NCI-H748 treated with DMSO at 0.1 percent for 48 hours (cell line): Measurements from ENCODE around the gene BRD7.

Experiments used
- DNase-seq: peaks from one replicate; lab custom pipeline; 2025; lab: John Stamatoyannopoulos, UW

BRD7 gene

DNA sequence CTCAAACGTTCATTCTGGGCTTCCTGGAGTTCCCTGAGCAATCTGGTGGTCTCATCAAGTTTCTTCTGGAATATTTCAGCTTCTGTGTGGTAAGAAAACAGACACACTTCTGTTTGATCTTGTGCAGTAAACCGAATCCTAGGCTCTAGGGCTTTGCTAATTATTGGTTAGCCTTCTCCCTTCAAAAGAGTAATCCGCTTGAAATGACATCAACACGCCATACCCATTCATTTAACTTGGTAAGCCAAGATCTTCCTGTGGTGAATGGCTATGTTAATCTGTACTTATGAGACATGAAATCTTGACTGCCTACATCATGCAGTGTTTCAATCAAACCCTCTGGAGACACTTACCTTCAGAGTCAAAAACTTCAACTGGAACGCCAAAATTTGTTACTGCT, 48.5 kb downstream of the BRD7 start:
- DNase-seq = no peak

DNA sequence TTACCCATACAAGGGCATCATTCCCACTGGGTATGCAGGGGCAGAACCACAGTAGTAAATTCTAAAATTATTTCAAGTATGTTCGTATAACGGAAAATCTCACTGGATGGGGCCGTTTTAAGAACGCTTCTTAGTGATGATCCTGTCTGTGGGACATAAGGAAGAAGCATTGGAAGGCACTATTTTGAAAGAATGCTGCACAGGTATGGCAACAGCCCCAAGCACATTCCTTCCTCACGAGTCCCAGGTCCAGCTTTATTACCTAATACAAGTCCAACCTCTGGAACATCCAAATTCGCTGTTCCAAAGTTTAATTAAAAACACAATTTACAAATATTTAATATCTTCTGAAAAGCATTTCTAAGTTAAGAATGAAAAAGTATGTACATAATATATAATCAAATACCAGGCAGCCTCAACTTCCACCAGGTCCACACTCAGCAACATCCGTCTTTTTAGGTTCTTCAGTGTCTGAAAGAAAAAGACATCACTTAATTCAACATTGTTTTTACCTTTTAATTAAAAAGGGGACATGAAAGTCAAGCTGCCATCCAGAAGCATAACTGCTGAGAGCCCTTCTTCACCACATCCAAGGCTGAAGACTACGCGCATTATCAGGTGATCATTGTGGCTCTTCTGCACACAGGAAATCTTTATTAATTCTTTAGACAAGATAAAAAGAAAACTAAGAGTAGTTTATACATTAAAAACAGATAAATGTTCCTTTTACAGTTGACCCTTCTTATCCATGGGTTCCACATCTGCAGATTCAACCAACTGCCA, 49.8 kb downstream of the BRD7 start:
- no peak for DNase-seq

DNA sequence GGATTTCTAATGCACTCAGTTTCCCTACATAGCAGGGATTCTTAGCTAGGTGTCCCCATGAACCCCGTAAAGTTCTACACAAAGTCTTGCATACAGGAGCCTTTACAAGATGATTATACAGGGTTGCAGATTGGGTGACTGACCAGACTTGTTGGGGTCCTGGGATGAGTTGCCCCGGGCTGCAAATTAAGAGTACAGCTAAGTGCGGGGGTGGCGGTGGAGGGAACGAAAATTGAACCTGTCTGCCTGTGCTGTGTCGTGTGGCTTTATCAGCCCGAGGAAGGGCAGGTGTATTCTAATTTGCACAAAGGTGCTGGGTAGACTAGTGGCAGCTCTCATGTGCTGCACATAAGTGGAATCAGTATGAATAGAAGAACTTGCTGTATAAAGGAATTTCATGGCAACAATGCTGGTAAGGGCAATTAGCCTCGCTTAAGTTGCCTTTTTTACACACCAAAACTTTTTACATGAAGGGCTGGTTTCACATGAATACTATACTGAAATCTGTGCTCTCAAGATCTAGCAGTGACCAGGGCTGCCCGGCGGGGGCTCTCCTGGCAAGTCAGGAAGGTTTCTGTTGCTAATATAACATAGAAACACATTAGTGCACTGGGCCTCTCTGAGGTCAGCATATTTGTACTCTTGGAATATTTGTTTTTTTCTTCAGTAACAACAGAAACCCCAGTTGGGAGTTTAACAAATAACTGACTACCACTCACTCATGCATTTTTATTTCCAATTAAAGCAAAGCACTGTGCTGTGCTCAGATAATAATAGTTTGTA, 51.7 kb downstream of the BRD7 start:
- no peak for DNase-seq

DNA sequence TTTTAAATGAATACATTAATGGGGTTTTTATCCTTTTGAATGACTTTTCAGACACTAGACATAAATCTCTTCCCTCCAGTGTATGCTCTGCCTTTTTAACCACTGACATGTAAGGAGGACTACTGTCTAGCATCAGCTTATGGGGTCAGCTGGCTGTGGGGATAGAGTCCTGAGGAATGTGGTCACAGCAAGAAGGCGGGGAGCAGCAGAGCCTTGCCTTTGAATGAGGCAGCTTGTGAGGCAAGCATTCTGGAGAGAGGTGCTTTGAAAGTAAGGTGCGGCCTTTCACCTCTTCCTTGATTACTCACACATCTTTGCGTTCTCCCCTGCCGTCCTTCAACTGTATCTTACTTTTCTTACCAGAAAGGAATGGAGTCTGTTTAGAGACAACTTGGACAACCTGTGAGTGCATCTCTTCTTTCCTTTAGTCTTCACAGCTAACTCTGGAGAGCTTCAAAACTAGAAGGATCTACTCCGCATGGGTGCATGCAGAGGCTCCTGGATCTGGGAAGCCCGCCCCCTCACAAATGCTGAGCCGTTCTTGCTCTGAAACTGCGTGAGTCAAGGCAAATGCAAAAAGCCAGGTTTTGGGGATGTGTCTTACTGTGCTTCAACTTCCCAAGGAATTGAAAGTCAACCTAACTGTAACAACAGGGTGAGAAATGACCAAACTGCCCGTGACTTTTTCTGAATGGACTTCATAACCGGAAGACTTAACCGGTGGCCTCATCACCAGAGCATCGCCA, 52.5 kb downstream of the BRD7 start:
- DNase-seq = no peak

DNA sequence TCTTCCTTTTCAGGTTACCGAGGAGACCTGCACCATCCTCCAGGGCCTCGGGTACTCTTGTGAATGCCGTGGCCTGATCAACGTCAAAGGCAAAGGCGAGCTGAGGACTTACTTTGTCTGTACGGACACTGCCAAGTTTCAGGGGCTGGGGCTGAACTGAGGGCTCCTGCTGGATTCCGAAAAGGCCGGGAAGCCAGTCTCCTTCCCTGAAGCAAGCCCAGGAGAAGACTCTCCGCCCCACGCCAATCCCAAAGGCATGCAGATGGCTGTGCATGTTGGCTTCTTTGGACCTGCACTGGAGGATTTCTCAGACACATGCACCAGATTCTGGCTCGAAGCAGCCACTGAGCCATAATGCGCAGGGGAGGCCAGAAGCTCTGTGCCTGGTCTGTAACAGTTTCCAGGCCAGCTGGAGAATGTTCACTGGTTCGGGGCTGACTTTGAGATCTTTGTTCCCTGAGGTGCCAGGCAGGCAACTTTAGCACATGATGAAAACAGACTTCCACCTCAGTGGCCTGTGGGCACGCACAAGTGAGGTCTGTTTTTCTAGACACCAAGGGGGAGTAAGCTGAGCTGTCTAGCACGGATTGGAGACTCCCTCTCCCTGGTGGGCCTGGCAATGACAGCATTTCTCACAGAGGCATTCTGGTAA, 53.3 kb downstream of the BRD7 start:
- DNase-seq = no peak

DNA sequence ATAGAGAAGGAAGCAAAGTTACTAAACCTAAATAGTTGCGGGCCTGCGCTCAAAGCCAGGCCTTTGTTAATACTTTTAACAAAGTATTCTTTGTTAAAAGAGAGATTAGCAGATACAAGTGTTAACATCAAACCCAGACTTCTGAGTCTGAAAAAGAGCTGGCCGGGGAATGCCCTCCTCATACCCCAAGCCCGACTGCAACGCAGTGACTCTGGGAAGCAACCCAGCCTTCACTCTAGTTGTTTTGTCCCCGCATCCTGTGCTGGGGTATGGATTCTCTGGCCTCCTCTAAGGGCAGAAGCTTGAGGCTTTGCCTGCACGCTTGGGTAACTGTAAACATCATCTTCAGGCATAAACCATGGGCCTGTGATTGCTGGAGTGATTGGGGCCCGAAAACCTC, 54.1 kb downstream of the BRD7 start:
- DNase-seq = no peak

DNA sequence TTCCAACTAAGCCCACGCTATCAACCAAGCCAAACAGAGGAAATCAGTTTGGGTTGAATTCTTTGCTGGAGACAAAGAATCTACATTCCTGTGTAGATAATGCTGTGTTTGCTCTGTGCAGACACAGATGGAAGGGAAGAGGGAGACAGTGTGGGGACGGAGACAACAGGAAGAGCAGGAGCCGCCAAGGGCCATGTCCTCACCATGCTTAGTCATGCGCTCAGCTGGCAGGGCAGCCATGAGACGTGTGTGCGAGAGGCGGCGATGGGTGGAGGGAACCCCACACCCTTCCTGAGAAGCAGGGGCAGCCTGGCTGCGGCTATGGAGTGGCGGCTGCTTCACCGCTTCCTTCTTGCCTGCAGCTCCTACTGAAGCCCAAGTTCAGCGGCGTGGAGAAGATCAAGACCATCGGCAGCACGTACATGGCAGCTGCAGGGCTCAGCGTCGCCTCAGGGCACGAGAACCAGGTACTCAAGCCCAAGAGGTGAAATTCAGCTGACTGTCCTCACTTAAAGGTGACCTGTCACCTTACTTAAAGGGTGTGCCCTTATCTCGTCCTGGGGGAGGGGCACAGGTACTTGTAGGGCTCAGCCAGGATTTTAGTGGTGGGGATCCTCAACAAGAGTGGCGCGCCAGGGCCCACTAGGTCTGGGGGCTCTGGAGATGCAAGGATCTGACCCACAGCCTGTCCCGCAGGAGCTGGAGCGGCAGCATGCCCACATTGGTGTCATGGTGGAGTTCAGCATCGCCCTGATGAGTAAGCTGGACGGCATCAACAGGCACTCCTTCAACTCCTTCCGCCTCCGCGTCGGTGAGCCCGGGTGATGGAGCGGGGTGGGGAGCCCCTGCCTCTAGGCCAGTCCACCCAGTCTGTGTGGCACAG, 55.0 kb downstream of the BRD7 start:
- no peak for DNase-seq

DNA sequence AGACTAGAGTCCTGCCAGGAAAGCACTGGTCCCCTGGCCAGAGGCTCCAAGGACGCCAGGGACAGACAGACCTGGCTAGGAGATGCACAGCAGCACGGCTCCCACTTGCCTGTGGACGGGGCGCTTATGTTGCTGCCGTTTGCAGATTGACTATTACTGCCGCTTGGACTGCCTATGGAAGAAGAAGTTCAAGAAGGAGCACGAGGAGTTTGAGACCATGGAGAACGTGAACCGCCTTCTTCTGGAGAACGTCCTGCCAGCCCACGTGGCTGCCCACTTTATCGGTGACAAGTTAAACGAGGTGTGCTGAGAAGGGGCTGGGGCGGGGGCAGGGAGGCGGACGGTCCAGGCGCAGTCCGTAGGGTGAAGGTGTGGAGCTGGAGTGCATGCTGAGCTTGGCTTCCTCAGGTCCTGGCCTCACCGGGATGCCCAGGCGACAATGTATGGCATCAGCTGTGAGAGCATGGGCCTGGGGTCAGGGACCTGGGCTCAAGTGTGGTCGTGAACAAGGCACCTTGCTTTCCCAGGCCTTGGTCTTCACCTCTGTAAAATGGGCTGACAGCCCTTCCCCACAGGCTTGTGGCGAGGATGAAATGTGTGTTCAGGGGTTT, 56.8 kb downstream of the BRD7 start:
- no peak for DNase-seq

DNA sequence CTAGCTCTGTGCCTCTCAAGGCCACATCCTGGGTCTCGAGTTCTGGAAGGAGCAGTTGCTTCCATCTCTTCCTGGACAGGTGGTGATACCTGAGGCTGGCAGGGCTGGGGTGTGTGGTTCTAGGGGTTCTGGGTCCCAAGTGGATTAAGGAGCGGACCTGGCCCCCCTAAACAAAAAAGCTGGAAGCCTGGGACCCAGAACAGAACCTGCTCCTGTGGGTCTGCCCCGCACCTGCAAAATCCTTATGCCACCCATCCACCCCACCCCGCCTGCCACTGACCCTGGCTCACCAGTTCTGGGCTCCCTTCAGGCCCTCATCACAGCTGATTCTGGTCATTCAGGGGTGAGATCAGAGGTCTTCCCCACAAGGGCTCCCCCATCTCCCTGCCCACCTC, 57.7 kb downstream of the BRD7 start:
- no peak for DNase-seq

DNA sequence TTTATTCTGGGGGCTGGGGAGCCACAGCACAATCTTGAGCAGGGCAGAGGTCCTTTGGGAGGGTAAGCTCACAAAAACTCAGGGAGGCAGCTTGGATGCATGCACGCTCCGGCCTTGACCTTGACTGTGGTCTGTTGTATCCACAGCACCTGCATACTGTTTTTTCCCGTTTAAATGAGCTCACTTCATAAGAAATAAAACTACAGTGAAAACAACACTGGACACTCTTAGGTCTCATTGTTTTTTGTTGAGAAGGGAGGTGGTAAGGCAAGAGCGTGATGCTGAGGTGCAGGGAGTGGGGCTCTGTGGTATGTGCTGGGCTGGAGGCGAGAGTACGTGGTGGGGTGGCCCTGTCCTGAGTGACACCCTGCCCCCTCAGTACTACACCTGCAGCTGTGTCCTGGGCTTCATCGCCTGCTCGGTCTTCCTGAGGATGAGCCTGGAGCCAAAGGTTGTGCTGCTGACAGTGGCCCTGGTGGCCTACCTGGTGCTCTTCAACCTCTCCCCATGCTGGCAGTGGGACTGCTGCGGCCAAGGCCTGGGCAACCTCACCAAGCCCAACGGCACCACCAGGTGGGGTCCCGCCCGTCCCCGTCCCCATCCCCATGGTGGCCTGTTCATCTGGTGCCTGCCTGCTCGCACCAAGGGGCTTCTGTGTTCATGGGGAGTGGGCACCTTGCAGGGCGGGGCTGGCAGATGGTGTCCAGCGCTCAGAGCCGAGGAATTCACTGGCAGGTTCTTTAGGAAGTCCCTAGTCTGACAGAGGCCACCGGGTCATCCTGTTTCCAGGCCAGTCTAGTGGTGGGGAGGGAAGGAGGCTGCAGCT, 58.3 kb downstream of the BRD7 start:
- DNase-seq = no peak

DNA sequence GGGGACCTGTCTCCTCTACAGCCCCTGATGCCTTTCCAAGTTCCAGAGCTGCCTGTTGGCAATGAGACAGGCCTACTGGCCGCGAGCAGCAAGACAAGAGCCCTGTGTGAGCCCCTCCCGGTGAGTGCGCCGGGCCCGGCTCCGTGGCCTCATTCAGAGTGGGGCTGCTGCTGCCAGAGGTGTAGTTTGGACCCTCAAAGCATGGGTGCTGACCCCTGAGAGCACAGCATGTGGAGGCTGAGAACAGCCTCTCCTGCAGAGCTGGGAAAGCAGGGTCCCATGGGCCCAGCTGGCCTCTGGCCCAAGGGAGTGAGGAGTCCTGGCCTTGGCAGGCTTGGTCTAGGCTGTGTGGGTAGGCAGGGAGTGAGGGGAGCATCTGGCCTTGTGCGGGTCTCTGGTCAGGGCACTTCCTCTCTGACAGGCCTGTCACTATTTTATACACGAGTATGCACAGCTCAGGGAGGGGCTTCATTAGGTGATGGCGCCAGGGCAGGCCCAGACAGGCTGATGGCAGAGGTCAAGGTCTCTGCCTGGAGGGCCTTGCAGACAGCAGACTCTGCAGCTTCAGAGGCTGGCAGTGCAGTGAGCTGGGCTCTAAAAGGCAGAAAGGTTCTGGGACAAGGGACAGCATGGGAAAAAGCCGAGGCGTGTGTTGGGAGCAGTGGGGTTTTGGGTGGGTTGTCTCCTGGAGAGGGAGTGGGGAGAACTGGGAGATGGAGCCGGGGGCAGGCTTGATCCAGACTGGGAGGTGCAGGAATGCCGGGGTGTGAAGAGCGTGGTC, 59.1 kb downstream of the BRD7 start:
- DNase-seq = no peak

DNA sequence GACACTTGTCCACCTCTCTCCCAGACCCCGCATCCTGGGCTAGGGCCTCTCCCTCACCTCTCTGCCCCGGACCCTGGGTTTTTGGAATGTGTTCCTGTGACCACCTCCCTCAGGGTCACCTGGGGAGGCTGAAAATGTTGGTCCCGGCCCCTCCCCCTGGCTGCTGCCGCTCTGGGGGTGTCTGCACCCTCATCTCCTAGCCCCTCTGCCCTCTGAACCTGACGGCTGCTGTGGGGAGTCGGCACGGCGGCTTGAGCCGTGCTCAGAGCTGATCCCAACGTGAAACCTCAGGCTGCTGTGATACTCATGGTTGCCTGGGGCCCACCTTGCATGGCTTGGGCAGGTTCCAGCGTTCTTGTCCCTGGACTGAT, 59.6 kb downstream of the BRD7 start:
- no peak for DNase-seq

DNA sequence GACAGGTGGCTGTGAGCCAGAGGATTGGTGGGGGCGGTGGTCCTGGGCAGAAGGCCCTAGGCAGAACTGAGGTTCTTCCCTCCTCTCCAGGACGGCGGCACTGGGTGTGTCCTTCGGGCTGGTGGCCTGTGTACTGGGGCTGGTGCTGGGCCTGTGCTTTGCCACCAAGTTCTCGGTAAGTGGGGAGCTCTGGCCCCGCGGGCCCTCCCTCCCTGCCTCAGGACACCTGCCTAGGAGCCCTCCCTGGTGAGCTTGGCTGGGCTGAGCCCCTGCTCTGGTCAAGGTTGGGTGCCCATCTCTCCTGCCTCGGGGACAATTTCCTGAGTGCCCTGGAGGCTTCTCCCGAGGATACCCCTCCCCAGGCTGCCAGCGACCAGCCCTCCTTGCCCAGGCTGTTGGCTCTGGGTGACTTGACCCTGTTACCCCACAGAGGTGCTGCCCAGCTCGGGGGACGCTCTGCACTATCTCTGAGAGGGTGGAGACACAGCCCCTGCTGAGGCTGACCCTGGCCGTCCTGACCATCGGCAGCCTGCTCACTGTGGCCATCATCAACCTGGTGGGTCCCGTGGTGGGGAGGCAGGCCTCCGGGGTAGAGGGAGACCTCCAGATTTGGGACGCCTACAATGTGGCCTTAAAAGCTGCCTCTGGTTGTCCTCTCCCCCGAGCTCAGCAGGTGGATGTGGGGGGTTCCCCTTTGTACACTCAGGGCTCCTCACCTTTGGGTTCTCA, 60.4 kb downstream of the BRD7 start:
- no peak for DNase-seq

DNA sequence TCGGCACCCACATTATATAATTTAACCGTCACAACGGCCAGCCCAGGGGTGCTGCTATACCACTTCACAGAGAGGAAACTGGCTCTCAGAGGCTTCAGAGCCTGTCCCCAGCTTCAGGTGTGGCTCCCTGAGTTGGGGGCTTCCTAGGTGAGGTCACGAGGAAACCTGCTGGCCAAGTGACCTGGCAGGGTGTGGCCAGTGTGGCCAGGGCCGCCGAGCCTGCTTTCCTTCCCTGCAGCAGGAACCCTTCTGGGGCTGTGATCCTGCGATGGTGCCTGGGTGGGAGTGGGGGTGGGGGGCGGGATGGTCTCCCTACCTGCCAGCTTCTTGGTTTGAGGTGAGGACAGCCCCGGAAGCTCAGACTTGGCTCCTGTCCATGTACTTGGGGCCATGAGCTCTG, 62.5 kb downstream of the BRD7 start:
- no peak for DNase-seq

DNA sequence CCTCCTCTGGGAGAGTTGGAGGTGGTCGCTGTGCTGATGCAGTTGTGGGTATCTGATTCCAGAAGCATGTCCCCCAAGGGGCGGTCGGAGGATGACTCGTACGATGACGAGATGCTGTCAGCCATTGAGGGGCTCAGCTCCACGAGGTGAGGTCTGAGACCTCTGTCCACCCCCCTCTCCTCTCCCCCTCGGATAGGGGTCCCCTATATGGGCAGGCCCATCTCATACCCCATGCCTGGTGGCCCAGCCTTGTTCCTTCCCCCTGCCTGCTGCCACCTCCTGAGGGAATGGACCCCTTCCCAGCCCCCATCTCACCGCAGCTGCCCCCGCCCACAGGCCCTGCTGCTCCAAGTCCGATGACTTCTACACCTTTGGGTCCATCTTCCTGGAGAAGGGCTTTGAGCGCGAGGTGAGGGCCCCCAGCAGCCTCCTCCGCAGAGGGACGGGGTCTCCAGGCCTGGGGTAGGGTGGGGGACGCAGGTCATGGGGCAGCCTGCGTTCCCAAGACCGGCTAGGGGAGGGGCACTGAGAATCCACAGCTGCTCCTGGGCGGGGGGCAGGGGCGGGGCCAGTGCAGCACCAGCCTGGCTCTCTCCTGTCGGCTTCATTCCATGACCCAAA, 63.2 kb downstream of the BRD7 start:
- no peak for DNase-seq

DNA sequence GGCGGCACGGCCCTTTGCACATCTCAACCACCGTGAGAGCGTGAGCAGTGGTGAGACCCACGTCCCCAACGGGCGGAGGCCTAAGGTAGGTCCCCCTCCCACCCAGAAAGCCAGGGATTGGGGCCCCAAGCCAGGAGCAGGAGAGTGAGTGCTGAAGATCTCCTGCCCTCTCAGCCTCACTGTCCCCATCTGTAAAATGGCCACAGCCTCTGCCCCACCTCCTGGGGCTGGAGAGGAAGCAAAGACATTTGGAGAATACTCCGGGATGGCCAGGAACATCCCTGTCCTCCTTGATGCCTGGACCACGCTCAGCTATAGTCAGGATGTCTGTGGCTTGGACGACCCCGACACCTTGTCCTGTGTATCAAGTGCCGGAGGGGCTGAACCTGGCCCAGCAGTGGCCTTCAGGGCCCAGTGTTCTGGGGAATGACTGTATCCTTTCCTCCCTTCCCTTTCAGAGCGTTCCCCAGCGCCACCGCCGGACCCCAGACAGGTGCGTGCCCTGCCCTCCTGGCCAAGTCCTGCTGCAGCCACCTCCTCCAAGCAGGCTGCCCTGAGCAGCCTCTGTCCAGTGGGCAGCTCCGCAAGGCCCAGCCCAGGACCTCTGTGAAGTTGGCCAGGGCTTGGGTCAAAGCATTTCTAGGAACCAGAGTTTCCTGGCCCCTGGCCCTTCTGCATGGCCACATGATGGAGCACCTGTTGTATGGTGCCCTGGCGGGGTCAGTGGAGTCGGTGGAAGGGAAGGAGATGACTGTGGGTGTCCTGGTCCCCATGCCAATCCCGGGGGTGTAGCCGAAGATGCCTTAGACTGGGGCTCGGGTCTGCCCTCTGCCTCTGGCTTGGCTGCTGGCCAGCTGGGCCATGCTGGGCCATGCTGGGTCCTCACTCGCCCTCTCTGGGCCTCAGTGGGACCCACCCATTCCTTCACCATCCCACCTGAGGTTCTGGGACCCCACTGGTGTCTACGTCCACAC, 64.0 kb downstream of the BRD7 start:
- no peak for DNase-seq
